SK-N-SH treated with all-trans-retinoic acid at 6 μM for 48 hours (cell line): Measurements from ENCODE around the gene GALNT15.

Experiments
- PATZ1 ChIP-seq: fragments of 250-450 bp; sonication (Bioruptor Pico); IDR thresholded peaks from 2 replicates; pipeline ENCODE4 v1.8.0; 2020; ENCODE audit warnings: mild to moderate bottlenecking, moderate library complexity, borderline replicate concordance
- TCF4 ChIP-seq: fragments of 250-450 bp; sonication (Bioruptor Pico); IDR thresholded peaks from 2 replicates; pipeline ENCODE4 v1.8.0; 2021; ENCODE audit warnings: mild to moderate bottlenecking, moderate library complexity, borderline replicate concordance
- ZC3H10 ChIP-seq: fragments of 250-450 bp; sonication (Bioruptor Pico); IDR thresholded peaks from 2 replicates; pipeline ENCODE4 v1.5.1; 2021; ENCODE audit warnings: mild to moderate bottlenecking, moderate library complexity
- ZFP3 ChIP-seq: fragments of 250-450 bp; sonication (Bioruptor Pico); IDR thresholded peaks from 2 replicates; pipeline ENCODE4 v1.5.0; 2020; ENCODE audit warnings: mild to moderate bottlenecking, moderate library complexity
- ZNF565 ChIP-seq: fragments of 450-650 bp; formaldehyde crosslinking; conservative IDR thresholded peaks from 2 replicates; pipeline ENCODE4 v1.5.0; 2020; ENCODE audit warnings: low read depth, mild to moderate bottlenecking, moderate library complexity
- TF ChIP-seq, protein P1 (sequence below): fragments of 250-450 bp; sonication (Bioruptor Pico); IDR thresholded peaks from 2 replicates; pipeline ENCODE4 v1.5.1; 2020; ENCODE audit warnings: low read depth, mild to moderate bottlenecking, moderate library complexity

DNA sequence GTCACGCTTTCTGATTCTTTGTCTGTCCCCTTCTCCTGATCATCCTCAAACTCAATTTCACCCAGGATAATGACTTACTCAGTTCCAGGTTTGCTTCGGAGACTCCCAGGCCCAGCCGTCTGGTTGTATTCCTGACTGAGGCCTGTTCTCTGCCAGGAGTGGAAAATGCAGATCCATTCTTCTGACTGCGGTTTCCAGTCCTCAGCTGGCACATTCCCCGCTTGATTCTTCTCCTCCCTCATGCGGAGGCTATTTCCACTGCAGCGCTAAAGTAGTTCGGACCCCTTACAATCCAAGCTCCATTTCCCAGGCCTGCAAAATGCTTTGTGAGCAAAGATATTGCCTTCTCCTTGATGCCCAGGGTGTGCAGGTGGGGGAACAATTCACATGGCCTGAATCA lies 47.2 kb upstream of the GALNT15 start:
- TF ChIP-seq ZFP3 (CRISPR knock-in tag) (no peak), ZC3H10 (CRISPR knock-in tag) (no peak), PATZ1 (CRISPR knock-in tag) (no peak), TCF4 (CRISPR knock-in tag) (no peak), ZNF565 (CRISPR knock-in tag) (no peak)
- TF ChIP-seq, protein P1, sequence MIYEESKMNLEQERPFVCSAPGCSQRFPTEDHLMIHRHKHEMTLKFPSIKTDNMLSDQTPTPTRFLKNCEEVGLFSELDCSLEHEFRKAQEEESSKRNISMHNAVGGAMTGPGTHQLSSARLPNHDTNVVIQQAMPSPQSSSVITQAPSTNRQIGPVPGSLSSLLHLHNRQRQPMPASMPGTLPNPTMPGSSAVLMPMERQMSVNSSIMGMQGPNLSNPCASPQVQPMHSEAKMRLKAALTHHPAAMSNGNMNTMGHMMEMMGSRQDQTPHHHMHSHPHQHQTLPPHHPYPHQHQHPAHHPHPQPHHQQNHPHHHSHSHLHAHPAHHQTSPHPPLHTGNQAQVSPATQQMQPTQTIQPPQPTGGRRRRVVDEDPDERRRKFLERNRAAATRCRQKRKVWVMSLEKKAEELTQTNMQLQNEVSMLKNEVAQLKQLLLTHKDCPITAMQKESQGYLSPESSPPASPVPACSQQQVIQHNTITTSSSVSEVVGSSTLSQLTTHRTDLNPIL: no peak
